GM18858 (cell line): Measurements from ENCODE around the gene ZFHX3.

ENCODE experiments used
- ATAC-seq: cut with Tn5 transposase; IDR thresholded peaks from one replicate; pipeline ENCODE4 v1.9.1; 2021; ENCODE audit not compliant: unreplicated experiment

The ZFHX3 gene

GRCh38 chr16:73068541-73069401 is 20.8 kb upstream of the ZFHX3 start:
- ATAC-seq: no peak

- no peak for ATAC-seq
Measured at GRCh38 chr16:73067671-73068540, 20.0 kb upstream of the ZFHX3 start.

- no peak for ATAC-seq
Measured at GRCh38 chr16:73066927-73067670, 19.2 kb upstream of the ZFHX3 start.

GRCh38 chr16:73066331-73066926 is 18.5 kb upstream of the ZFHX3 start:
- ATAC-seq: no peak

GRCh38 chr16:73065632-73066330 is 17.9 kb upstream of the ZFHX3 start:
- no peak for ATAC-seq

GRCh38 chr16:73064994-73065545 is 17.1 kb upstream of the ZFHX3 start:
- no peak for ATAC-seq

GRCh38 chr16:73064212-73064993 is 16.5 kb upstream of the ZFHX3 start:
- ATAC-seq: no peak

- no peak for ATAC-seq
Measured at GRCh38 chr16:73063854-73064211, 15.9 kb upstream of the ZFHX3 start.

GRCh38 chr16:73062743-73063733 is 15.1 kb upstream of the ZFHX3 start:
- ATAC-seq: no peak

GRCh38 chr16:73062001-73062616 is 14.2 kb upstream of the ZFHX3 start:
- no peak for ATAC-seq

- no peak for ATAC-seq
Measured at GRCh38 chr16:73060892-73061490, 13.1 kb upstream of the ZFHX3 start.

- no peak for ATAC-seq
Measured at GRCh38 chr16:73059779-73060615, 12.1 kb upstream of the ZFHX3 start.

GRCh38 chr16:73058616-73059409 is 10.9 kb upstream of the ZFHX3 start:
- ATAC-seq: peak; percentile 16

GRCh38 chr16:73058221-73058615 is 10.3 kb upstream of the ZFHX3 start:
- ATAC-seq: peak; percentile 48
